Progenitor cell of endocrine pancreas (in vitro differentiated cells): ENCODE results near the gene SAMD4A. TPM values are rescaled to one million over a fixed set of nuclear protein-coding genes. Genes with fewer than 3 reads are reported as not detected.

Experiments
- DNase-seq: peaks from one replicate; pipeline ENCODE4 v3.0.0; 2021; ENCODE audit warnings: low spot score; ENCODE audit not compliant: unreplicated experiment
- H3K27ac Mint-ChIP-seq: 2 replicates; pipeline ENCODE4 v1.8.0; 2021; ENCODE audit warnings: mild to moderate bottlenecking, moderate library complexity, mixed read lengths
- H3K27me3 Mint-ChIP-seq: 2 replicates; pipeline ENCODE4 v1.8.0; 2021; ENCODE audit warnings: mixed read lengths
- H3K36me3 Mint-ChIP-seq: 2 replicates; pipeline ENCODE4 v1.8.0; 2022; ENCODE audit warnings: mixed read lengths; ENCODE audit not compliant: insufficient read depth
- H3K4me1 Mint-ChIP-seq: 2 replicates; pipeline ENCODE4 v1.8.0; 2021; ENCODE audit warnings: low read depth, mixed read lengths
- H3K4me3 Mint-ChIP-seq: 2 replicates; pipeline ENCODE4 v1.8.0; 2021; ENCODE audit warnings: low read depth, mild to moderate bottlenecking, moderate library complexity, mixed read lengths
- H3K9me3 Mint-ChIP-seq: 2 replicates; pipeline ENCODE4 v1.8.0; 2021; ENCODE audit warnings: low read depth, mixed read lengths
- CTCF ChIP-seq: fragments of 200-600 bp; sonication (generic); IDR thresholded peaks from one replicate; pipeline ENCODE4 v1.5.0; 2021; ENCODE audit warnings: antibody characterized with exemption, mild to moderate bottlenecking; ENCODE audit not compliant: unreplicated experiment
- total RNA-seq: library from RNA; stranded (reverse); gene quantifications from 2 replicates; pipeline ENCODE4 v1.2.1, GENCODE V29; 2021

The SAMD4A gene
- total RNA-seq, 1 donor from 2014 or later = 9.1 TPM

- no peak for DNase-seq
- Mint-ChIP-seq H3K4me3 (no peak overlapping the region), H3K9me3 (no peaks in the 10 kb centered on the region), H3K4me1 (no peaks in the 10 kb centered on the region), H3K27me3 (no peaks in the 10 kb centered on the region), H3K36me3 (no peaks in the 10 kb centered on the region), H3K27ac (no peak overlapping the region)
- no peak for TF ChIP-seq CTCF
These were observed 145.0 kb downstream of the SAMD4A start for GRCh38 chr14:54711812-54712464.

- H3K4me3 Mint-ChIP-seq = no peak overlapping the region
- no peaks in the 10 kb centered on the region for H3K36me3 Mint-ChIP-seq
- H3K9me3 Mint-ChIP-seq = no peaks in the 10 kb centered on the region
- no peak for DNase-seq
- no peak for TF ChIP-seq CTCF
- H3K4me1 Mint-ChIP-seq = no peaks in the 10 kb centered on the region
- no peak overlapping the region for H3K27ac Mint-ChIP-seq
- no peaks in the 10 kb centered on the region for H3K27me3 Mint-ChIP-seq
These were observed 145.7 kb downstream of the SAMD4A start for GRCh38 chr14:54712465-54713200.

- Mint-ChIP-seq H3K9me3 (no peaks in the 10 kb centered on the region), H3K27ac (no peak overlapping the region), H3K4me1 (no peaks in the 10 kb centered on the region), H3K36me3 (no peaks in the 10 kb centered on the region), H3K27me3 (no peaks in the 10 kb centered on the region), H3K4me3 (no peak overlapping the region)
- no peak for DNase-seq
- TF ChIP-seq CTCF = no peak
These were observed 146.5 kb downstream of the SAMD4A start for GRCh38 chr14:54713379-54713778.

- no peak for DNase-seq
- Mint-ChIP-seq H3K9me3 (peaks cover 4% of the 10 kb centered on the region), H3K27me3 (no peaks in the 10 kb centered on the region), H3K36me3 (no peaks in the 10 kb centered on the region), H3K4me1 (no peaks in the 10 kb centered on the region), H3K4me3 (no peak overlapping the region), H3K27ac (peak overlapping the region; percentile 62)
- no peak for TF ChIP-seq CTCF
These were observed 148.3 kb downstream of the SAMD4A start for GRCh38 chr14:54715239-54715638.

- Mint-ChIP-seq H3K27ac (no peak overlapping the region), H3K36me3 (no peaks in the 10 kb centered on the region), H3K9me3 (peaks cover 4% of the 10 kb centered on the region), H3K4me3 (no peak overlapping the region), H3K4me1 (no peaks in the 10 kb centered on the region), H3K27me3 (no peaks in the 10 kb centered on the region)
- TF ChIP-seq CTCF = no peak
- no peak for DNase-seq
These were observed 148.9 kb downstream of the SAMD4A start for GRCh38 chr14:54715811-54716210.
